HG02884 (cell line): ENCODE measurements around the gene SULT1C4.

Source experiments
- ATAC-seq: cut with Tn5 transposase; IDR thresholded peaks from one replicate; pipeline ENCODE4 v1.9.1; 2021; ENCODE audit warnings: mild to moderate bottlenecking, moderate library complexity; ENCODE audit not compliant: unreplicated experiment

SULT1C4 gene

GRCh38 chr2:108369153-108369552 is 8.6 kb upstream of the SULT1C4 start:
- ATAC-seq, result no peak

DNA sequence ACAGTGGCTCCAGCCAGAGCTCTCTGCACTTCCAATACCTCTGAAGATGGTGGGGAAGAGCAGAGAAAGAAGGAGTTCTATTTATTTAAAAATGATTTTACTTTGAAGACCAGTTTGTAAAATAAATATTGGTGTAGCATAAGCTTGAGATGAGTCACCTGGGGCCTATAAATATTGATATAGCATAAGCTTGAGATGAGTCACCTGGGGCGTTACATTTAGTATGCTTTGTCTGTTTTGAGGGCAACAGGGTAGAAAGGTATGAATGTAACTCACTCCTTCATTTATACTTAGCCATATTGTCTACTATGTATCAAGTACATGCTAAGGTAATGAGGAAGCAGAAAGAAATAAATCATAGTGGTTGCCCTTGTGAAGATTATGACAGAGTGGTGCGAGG is 7.7 kb upstream of the SULT1C4 start:
- ATAC-seq, result no peak

- no peak for ATAC-seq
Measured at GRCh38 chr2:108376774-108377173, 980 bp upstream of the SULT1C4 start.

DNA sequence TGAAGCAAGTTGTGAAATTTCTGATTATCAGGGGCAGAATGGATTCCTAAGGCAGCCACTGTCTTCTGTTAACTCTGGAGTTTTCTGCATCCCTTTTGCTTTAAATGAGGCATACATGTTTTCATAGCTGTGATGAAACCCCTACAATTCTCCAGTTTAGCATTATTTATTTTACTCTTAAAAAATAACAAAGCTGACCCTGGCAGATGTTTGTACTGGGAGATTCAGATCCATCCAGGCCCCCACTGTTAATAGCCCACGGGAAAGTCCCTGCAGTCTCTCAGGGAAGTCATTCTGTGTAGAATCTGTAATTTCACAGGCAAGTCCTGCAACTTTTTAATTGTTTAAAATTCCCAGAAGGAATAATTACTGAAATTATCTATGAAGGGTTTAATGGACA is 353 bp upstream of the SULT1C4 start:
- ATAC-seq, result no peak

- ATAC-seq, result no peak
Measured at GRCh38 chr2:108378851-108379250, 1.1 kb downstream of the SULT1C4 start.

GRCh38 chr2:108382196-108382595 is 4.4 kb downstream of the SULT1C4 start:
- no peak for ATAC-seq

DNA sequence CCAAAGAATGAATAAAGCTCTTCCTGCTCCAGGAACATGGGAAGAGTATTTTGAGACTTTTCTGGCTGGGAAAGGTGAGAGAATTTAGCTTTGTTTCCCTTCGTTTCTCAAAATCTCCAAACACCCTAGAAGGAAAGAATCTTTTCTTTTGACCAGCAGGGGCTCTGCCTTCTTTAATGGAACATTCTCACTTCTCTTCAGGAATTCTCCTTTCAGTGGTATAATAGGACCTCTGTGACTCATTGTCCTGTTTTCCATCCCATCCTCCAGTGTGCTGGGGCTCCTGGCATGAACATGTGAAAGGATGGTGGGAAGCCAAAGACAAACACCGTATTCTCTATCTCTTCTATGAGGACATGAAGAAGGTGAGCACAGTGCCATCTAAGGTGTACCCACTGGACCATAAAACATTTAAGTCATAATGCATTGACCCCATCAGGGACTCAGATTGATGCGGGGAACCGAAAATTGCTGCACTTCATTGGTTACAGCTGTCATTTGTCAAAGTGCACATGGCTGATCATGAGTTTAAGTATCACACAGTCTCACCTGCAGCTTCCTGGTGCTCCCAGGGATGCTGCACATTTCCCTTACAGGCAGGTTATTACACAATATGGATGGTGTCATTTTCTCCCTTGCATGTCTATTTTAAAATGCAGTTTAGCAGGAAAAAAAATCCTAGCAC is 5.5 kb downstream of the SULT1C4 start:
- no peak for ATAC-seq

- ATAC-seq, result no peak
Measured at GRCh38 chr2:108384662-108385393, 7.1 kb downstream of the SULT1C4 start.

- ATAC-seq, result no peak
Measured at GRCh38 chr2:108385411-108386071, 7.8 kb downstream of the SULT1C4 start.

DNA sequence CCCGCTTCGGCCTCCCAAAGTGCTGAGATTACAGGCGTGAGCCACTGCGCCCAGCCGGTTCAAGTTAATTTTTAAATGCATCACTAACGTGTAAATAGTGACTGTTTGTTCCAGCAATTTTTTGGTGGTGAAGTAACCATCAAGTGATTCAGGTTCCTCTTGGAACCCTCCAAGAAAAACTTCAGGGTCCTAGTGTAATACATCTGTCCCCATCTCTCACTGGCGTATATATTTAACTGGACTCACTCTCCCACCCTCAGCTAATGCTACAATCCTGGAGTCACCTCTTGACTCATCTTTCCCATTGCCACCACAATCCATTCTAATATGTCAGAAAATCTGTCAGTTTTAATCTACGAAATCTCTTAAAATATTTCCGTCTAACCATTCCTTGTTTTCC is 10.3 kb downstream of the SULT1C4 start:
- ATAC-seq, result no peak

GRCh38 chr2:108390340-108390739 is 12.6 kb downstream of the SULT1C4 start:
- ATAC-seq, result no peak

DNA sequence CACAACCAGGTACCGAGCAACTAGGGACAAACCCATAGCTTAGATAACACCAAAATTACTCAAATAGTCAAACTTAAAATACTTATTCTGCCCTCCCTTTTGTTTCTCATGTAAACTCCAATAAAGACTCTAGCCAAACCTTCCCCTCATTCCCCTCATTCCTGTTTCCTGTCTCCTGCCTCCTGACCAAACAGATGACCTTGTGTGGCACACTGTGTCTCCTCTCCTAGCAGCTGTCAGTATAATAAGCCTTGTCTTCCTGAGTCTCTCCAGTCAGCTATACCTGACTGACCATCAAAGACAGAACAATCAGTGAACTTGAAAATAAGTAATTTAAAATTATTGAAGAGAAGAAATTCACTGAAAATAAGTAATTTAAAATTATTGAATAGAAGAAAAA is 14.3 kb downstream of the SULT1C4 start:
- ATAC-seq, result no peak

GRCh38 chr2:108393197-108393596 is 15.4 kb downstream of the SULT1C4 start:
- ATAC-seq, result no peak

DNA sequence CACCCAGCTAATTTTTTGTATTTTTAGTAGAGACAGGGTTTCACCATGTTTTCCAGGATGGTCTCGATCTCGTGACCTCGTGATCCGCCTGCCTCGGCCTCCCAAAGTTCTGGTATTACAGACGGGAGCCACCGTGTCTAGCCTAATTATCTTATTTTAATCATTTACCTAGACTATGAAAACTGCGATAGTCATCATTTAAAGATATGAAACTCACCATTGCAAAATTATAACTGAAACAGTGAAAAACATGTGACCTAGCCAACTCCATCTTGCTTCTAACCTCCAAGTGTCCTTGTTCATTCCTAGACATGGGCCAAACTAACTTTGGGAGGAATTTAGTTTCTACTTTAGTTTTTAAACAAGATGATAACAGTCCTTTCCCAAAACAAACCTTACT is 17.4 kb downstream of the SULT1C4 start:
- ATAC-seq, result no peak

GRCh38 chr2:108396845-108397244 is 19.1 kb downstream of the SULT1C4 start:
- ATAC-seq, result no peak

- ATAC-seq, result no peak
Measured at GRCh38 chr2:108399479-108399878, 21.7 kb downstream of the SULT1C4 start.

DNA sequence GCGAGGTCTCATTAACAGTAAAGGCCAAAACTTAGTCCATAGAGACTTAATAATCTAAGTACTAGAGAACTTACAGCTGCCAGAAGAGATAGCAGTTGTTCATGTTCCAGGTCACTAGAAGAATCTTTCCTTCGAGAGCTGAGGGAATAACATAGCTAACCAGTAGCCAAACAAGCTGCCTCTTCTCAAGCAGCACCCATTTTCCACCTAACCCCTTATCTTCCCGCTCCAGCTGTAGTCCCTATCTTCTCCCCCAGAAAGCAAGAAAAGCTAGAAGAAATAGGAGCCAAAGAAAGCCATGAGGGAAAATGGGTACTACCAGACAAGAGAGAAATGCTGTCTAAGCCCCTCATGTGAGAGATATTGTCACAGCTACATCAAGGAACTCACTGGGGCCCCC is 24.0 kb downstream of the SULT1C4 start:
- no peak for ATAC-seq

DNA sequence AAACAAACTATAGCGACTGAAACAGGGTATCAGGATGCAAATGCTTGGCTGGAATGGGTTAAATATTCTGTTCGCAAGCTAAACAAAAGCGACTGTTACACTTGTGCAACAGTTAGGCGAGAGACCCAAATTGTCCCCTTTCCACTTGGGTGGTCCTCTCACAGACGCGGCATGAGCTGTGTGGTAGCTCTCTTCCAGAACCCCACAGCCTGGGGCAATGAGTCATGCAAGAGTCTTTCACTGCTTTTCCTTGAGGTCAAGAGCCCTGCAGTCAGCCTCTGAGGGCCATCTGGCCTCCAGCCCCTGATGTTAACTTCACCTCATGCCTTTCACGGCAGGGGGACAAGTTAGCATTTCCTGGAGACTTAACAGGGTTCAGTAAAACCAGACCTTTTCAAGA is 25.7 kb downstream of the SULT1C4 start:
- ATAC-seq, result no peak

GRCh38 chr2:108404784-108405397 is 27.1 kb downstream of the SULT1C4 start:
- ATAC-seq, result no peak

DNA sequence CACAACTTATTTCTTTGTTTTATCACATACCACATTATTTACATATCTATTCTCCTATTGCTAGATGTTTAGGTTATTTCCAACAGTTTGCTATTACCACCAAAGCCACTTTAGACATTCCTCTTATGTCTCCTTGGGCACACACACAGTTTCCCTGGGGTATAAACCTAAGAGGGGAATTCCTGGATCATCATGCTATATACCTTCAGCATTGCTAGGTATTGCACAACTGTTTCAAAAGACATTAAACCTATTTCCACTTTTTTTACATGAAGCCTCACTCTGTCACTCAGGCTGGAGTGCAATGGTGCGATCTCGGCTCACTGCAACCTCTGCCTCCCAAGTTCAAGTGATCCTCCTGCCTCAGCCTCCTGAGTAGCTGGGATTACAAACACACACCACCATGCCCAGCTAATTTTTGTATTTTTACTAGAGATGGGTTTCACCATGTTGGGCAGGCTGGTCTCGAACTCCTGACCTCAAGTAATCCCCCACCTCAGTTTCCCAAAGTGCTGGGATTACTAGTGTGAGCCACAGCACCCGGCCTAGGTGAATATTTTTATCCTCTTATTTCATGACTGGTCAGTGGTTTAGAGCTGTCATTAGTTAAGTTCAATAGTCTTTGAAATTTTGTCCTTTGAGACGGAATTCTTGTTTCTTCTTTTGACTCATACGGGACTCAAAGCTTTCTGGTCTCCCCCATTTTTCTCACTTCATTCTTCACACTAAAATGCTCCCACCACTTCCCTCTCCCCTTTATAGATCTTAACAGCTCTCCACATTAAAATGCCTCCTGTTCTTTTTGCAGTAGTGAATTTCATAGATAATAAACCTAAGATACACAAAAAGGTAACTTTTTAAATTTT is 30.3 kb downstream of the SULT1C4 start:
- ATAC-seq, result no peak

GRCh38 chr2:108409768-108410167 is 32.0 kb downstream of the SULT1C4 start:
- no peak for ATAC-seq
